ENCODE results near the gene ZNF565. TPM values are rescaled to one million over a fixed set of nuclear protein-coding genes. Genes with fewer than 3 reads are reported as not detected.

Gene ZNF565
- total RNA-seq, 1 donor from 2014 or later = 6.2 TPM

DNA sequence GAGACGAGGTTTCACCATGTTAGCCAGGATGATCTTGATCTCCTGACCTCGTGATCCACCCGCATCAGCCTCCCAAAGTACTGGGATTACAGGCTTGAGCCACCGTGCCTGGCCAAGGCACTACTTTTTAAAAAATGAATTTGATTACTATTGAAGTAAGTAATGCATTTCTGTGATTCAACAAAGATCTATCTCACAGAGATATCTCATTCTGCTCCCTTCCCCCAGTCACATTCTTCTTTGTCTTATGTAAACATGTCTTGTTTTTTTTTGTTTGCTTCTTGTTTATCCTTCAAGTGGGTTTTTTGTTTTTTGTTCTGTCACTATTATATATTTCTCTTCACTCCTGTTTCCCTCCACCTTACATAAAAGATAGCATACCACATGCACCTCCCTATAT is 7.0 kb upstream of the ZNF565 start:
- peaks cover 69% of the 10 kb centered on the region for H3K36me3 Mint-ChIP-seq

DNA sequence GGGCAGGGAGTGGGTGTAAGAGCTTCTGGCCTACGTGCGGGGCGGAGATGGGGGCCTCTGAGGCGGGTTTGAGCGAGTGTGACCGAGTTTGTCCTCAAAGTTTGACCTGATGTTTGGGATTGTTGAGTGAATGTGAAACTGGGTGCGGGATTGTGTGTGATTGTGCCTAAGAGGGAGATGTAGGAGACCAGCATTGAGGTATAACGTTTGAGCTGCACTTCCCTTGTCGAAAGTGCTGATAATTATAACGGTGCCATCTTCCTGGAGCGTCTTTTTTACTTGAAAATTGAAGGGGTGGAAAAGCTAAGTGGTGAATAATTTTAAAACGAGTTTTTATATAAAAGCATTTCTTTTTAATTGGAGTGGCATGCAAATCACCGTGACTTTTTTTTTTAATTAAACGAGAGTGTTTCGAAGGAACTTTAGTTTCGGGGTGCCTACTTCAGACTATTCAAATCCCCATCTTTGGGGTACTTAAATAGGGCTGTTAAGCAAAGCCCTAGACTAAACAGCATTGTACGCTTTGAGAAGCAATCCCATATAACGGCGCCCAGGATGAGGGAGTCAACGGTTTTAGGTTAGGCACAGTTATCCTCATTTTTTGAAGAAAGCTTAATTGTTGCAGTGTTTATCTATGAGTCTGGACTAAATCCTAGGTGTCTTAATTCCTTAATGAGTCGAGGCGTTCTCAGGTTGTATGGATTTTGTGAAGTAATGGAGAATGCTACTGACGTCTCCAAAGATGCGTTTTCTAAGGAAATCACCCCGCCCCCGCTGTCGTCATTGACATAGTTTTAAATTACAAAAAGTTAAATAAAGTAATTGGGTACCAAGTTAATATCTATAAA is 1.0 kb upstream of the ZNF565 start:
- Histone ChIP-seq H3K4me3 (peak overlapping the region; percentile 84), H3K4me1 (no peaks in the 10 kb centered on the region), H3K4me2 (peak overlapping the region; percentile 87), H3K9me3 (ENCODE audit: low read depth) (no peaks in the 10 kb centered on the region), H3K79me2 (ENCODE audit: low read depth) (peaks cover 63% of the 10 kb centered on the region), H2AFZ (replicated peaks) (peak overlapping the region; percentile 37), H3F3A (ENCODE audit: low read depth) (peaks cover 18% of the 10 kb centered on the region), H4K20me1 (ENCODE audit: low read depth) (peaks cover 30% of the 10 kb centered on the region), H3K27ac (peak overlapping the region; percentile 96), H3K27me3 (no peaks in the 10 kb centered on the region), H3K36me3 (peaks cover 11% of the 10 kb centered on the region), H3K9ac (peak overlapping the region; percentile 97)
- Mint-ChIP-seq H3K4me1 (peaks cover 5% of the 10 kb centered on the region), H3K27ac (peak overlapping the region; percentile 87), H3K36me3 (peaks cover 28% of the 10 kb centered on the region), H3K9me3 (peaks cover 31% of the 10 kb centered on the region), H3K4me3 (no peak overlapping the region), H3K27me3 (ENCODE audit: insufficient read depth, low read depth) (peaks cover 3% of the 10 kb centered on the region)
- no peak for TF ChIP-seq EZH2 (IDR thresholded peaks at IDR 0.05)
- TF ChIP-seq EZH2phosphoT487 (IDR thresholded peaks at IDR 0.05) = no peak
- TF ChIP-seq, protein P1, sequence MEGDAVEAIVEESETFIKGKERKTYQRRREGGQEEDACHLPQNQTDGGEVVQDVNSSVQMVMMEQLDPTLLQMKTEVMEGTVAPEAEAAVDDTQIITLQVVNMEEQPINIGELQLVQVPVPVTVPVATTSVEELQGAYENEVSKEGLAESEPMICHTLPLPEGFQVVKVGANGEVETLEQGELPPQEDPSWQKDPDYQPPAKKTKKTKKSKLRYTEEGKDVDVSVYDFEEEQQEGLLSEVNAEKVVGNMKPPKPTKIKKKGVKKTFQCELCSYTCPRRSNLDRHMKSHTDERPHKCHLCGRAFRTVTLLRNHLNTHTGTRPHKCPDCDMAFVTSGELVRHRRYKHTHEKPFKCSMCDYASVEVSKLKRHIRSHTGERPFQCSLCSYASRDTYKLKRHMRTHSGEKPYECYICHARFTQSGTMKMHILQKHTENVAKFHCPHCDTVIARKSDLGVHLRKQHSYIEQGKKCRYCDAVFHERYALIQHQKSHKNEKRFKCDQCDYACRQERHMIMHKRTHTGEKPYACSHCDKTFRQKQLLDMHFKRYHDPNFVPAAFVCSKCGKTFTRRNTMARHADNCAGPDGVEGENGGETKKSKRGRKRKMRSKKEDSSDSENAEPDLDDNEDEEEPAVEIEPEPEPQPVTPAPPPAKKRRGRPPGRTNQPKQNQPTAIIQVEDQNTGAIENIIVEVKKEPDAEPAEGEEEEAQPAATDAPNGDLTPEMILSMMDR (IDR thresholded peaks at IDR 0.05) = no peak
- peak; percentile 39 for DNase-seq (ENCODE audit: low spot score)

More for the DNA sequence above, 7.0 kb upstream of the ZNF565 start:
- Histone ChIP-seq H3K4me2 (no peak overlapping the region), H3K9me3 (ENCODE audit: low read depth) (no peaks in the 10 kb centered on the region), H3K79me2 (ENCODE audit: low read depth) (peaks cover 100% of the 10 kb centered on the region), H4K20me1 (ENCODE audit: low read depth) (peaks cover 77% of the 10 kb centered on the region), H3F3A (ENCODE audit: low read depth) (peaks cover 11% of the 10 kb centered on the region), H3K9ac (no peak overlapping the region), H3K36me3 (peaks cover 25% of the 10 kb centered on the region), H3K27me3 (no peaks in the 10 kb centered on the region), H2AFZ (replicated peaks) (no peak overlapping the region), H3K4me3 (no peak overlapping the region), H3K27ac (peak overlapping the region; percentile 13), H3K4me1 (no peaks in the 10 kb centered on the region)
- Mint-ChIP-seq H3K4me1 (peaks cover 1% of the 10 kb centered on the region), H3K27ac (no peak overlapping the region), H3K9me3 (peaks cover 66% of the 10 kb centered on the region), H3K27me3 (ENCODE audit: insufficient read depth, low read depth) (peaks cover 6% of the 10 kb centered on the region), H3K4me3 (peak overlapping the region; percentile 57)
- TF ChIP-seq, protein P1 (IDR thresholded peaks at IDR 0.05) = no peak
- no peak for TF ChIP-seq EZH2 (IDR thresholded peaks at IDR 0.05)
- TF ChIP-seq EZH2phosphoT487 (IDR thresholded peaks at IDR 0.05) = no peak
- DNase-seq (ENCODE audit: low spot score) = no peak

DNA sequence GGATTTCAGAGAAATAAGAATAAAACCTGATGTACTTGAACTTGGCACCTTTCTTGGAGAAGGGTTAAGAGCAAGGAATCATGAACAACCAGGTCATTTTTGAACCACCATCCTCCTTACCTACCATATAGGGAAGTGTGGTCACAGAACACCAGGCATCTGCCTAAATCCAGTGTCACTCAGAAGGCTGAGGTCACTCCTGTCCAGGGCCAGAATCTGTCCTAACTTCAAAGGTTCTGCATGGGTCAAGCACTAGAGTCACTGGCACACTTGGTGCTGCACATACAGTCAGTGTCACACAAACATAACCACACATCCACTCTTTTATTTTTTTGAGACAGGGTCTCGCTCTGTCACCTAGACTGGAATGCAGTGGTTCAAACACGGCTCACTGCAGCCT is 1.6 kb downstream of the ZNF565 start:
- no peaks in the 10 kb centered on the region for H3K4me1 ChIP-seq
- TF ChIP-seq EZH2phosphoT487 (IDR thresholded peaks at IDR 0.05) (no peak), EZH2 (IDR thresholded peaks at IDR 0.05) (no peak)
- TF ChIP-seq, protein P1 (IDR thresholded peaks at IDR 0.05) = no peak
- H3K4me3 ChIP-seq = no peak overlapping the region
- peaks cover 7% of the 10 kb centered on the region for H3F3A ChIP-seq (ENCODE audit: low read depth)
- peak overlapping the region; percentile 76 for H3K4me3 Mint-ChIP-seq
- no peak overlapping the region for H3K27ac Mint-ChIP-seq
- H3K79me2 ChIP-seq (ENCODE audit: low read depth) = peaks cover 37% of the 10 kb centered on the region
- no peak overlapping the region for H3K9ac ChIP-seq
- no peak overlapping the region for H3K27ac ChIP-seq
- H3K4me1 Mint-ChIP-seq = peaks cover 5% of the 10 kb centered on the region
- H3K36me3 ChIP-seq = no peaks in the 10 kb centered on the region
- DNase-seq (ENCODE audit: low spot score) = no peak
- peaks cover 12% of the 10 kb centered on the region for H4K20me1 ChIP-seq (ENCODE audit: low read depth)
- H3K4me2 ChIP-seq = no peak overlapping the region
- peaks cover 17% of the 10 kb centered on the region for H3K9me3 Mint-ChIP-seq
- H3K27me3 Mint-ChIP-seq (ENCODE audit: insufficient read depth, low read depth) = no peaks in the 10 kb centered on the region
- H3K27me3 ChIP-seq = no peaks in the 10 kb centered on the region
- peaks cover 14% of the 10 kb centered on the region for H3K36me3 Mint-ChIP-seq
- no peak overlapping the region for H2AFZ ChIP-seq (replicated peaks)
- no peaks in the 10 kb centered on the region for H3K9me3 ChIP-seq (ENCODE audit: low read depth)

All from neural progenitor cell (in vitro differentiated cells).